ENCODE measurements around the gene MTERF4. TPM values are rescaled to one million over a fixed set of nuclear protein-coding genes. Genes with fewer than 3 reads are reported as not detected.

Gene MTERF4
- total and polyA plus RNA-seq, 10 of the 15 experiments (the other 5 are each of a cell fraction or from before 2014, with no cell fraction given), result 36.7 to 69.1 (median 45.5) TPM

GRCh38 chr2:241067501-241068135, 34.5 kb downstream of the MTERF4 start:
- Histone ChIP-seq H3K27me3 (replicated peaks in 1 of 2; ENCODE audit: control insufficient read depth in 2 of 2, insufficient read depth in 2 of 2, low read length in 1 of 2) (no peaks in the 10 kb centered on the region; a peak in 1 of 4 replicates), H3K4me2 (ENCODE audit: control insufficient read depth, insufficient read depth) (no peak overlapping the region), H4K20me1 (ENCODE audit: control insufficient read depth, insufficient read depth) (no peaks in the 10 kb centered on the region), H3K27ac (ENCODE audit: control insufficient read depth, insufficient read depth) (no peak overlapping the region), H3K9ac (ENCODE audit: control insufficient read depth, insufficient read depth, low read length) (no peak overlapping the region), H3K4me3 (no peak overlapping the region), H3K9me3 (replicated peaks; ENCODE audit: control insufficient read depth, insufficient read depth, low read length) (no peaks in the 10 kb centered on the region), H2AFZ (ENCODE audit: control insufficient read depth, low read depth, low read length) (no peak overlapping the region), H3K36me3 (ENCODE audit: control insufficient read depth in 2 of 2, insufficient read depth in 2 of 2, low read length in 1 of 2) (no peaks in the 10 kb centered on the region), H3K4me1 (ENCODE audit: control insufficient read depth, insufficient read depth, low read length) (no peaks in the 10 kb centered on the region), H3K79me2 (ENCODE audit: control insufficient read depth, insufficient read depth, low read length) (no peaks in the 10 kb centered on the region)
- intact Hi-C loops (cut with micrococcal nuclease; ENCODE audit: unreplicated experiment) (no loop called here), in situ Hi-C loops (cut with MboI) (no loop called here)
- WGBS (ENCODE audit: insufficient coverage, insufficient replicate concordance, low lambda C conversion rate, missing lambda C conversion rate), result 70% methylated on average over 21 of the region's 21 CpGs
- FAIRE-seq (no peak), DNase-seq (ENCODE audit: low read depth, low spot score) (no peak), ATAC-seq (no peak)
- ChIA-PET CTCF (no interaction called here), SMC1A (ENCODE audit: uncharacterized antibody, unreplicated experiment) (no interaction called here), RAD21 (ENCODE audit: unreplicated experiment) (no interaction called here), POLR2A (no interaction called here)
- no TSS peak for BruUV-seq (replicated peaks)
- TF ChIP-seq IRF5 (IDR thresholded peaks at IDR 0.05; ENCODE audit: borderline replicate concordance), result no peak
- no peak for TF ChIP-seq ZBTB11 (CRISPR knock-in tag; IDR thresholded peaks at IDR 0.05)
- TF ChIP-seq ZNF687 (IDR thresholded peaks at IDR 0.05), result no peak
- TF ChIP-seq RFX5 (IDR thresholded peaks at IDR 0.05; ENCODE audit: low read depth, low read length), result no peak
- TF ChIP-seq NFIC (IDR thresholded peaks at IDR 0.05; ENCODE audit: low read depth, low read length), result no peak
- no peak for TF ChIP-seq BMI1 (IDR thresholded peaks at IDR 0.05; ENCODE audit: borderline replicate concordance)
- TF ChIP-seq HDGF (IDR thresholded peaks at IDR 0.05), result no peak
- TF ChIP-seq PKNOX1 (IDR thresholded peaks at IDR 0.05), result no peak
- no peak for TF ChIP-seq NKRF (conservative IDR thresholded peaks at IDR 0.05)
- no peak for TF ChIP-seq YBX1 (IDR thresholded peaks at IDR 0.05)
- no peak for TF ChIP-seq SUPT20H (IDR thresholded peaks at IDR 0.05; ENCODE audit: borderline replicate concordance, control insufficient read depth, low read depth, low read length)
